Activated T-helper 1 cell treated with anti-CD3 and anti-CD28 coated beads, Interleukin-12 subunit alpha, Interleukin-12 subunit beta, Interleukin-2, Interleukin-4 antibody, amounts not matched to agents 30 ng/mL and 10 ng/mL and 1 ng/mL, durations not matched to agents 14 hours and 24 hours and 36 hours (primary cell): ENCODE data around the gene POLR2H. TPM values are rescaled to one million over a fixed set of nuclear protein-coding genes. Genes with fewer than 3 reads are reported as not detected.
A peak's percentile ranks its signal among the peaks of the same experiment; 100 is the strongest.

Experiments used
- DNase-seq: peaks from one replicate; pipeline ENCODE4 v3.0.0; 2021; ENCODE audit warnings: low spot score
- H3K27ac Mint-ChIP-seq: one replicate; pipeline ENCODE4 v1.8.0; 2021; ENCODE audit warnings: mild to moderate bottlenecking, mixed read lengths
- H3K27me3 Mint-ChIP-seq: one replicate; pipeline ENCODE4 v1.8.0; 2022; ENCODE audit warnings: mild to moderate bottlenecking, moderate library complexity, mixed read lengths; ENCODE audit not compliant: insufficient read depth
- H3K36me3 Mint-ChIP-seq: one replicate; pipeline ENCODE4 v1.8.0; 2021; ENCODE audit warnings: low read depth, mixed read lengths
- H3K4me1 Mint-ChIP-seq: one replicate; pipeline ENCODE4 v1.8.0; 2021; ENCODE audit warnings: low read depth, mixed read lengths
- H3K4me3 Mint-ChIP-seq: one replicate; pipeline ENCODE4 v1.8.0; 2021; ENCODE audit warnings: mild to moderate bottlenecking, moderate library complexity, mixed read lengths
- H3K9me3 Mint-ChIP-seq: one replicate; pipeline ENCODE4 v1.8.0; 2021; ENCODE audit warnings: mixed read lengths
- intact Hi-C: fragments of 100-400 bp; cut with micrococcal nuclease; formaldehyde crosslinking; loops from one replicate; pipeline ENCODE4 v1.15.1; 2024
- total RNA-seq: library from RNA; stranded (reverse); gene quantifications from 2 replicates; pipeline ENCODE4 v1.2.3, GENCODE V29; 2022

POLR2H gene
- total RNA-seq, 1 donor from 2014 or later, result 145 TPM

GRCh38 chr3:184405075-184406030 lies 43.8 kb downstream of the POLR2H start:
- no peaks in the 10 kb centered on the region for H3K36me3 Mint-ChIP-seq
- no peaks in the 10 kb centered on the region for H3K9me3 Mint-ChIP-seq
- H3K27me3 Mint-ChIP-seq, result peaks cover 13% of the 10 kb centered on the region
- no peak overlapping the region for H3K27ac Mint-ChIP-seq
- no peak overlapping the region for H3K4me3 Mint-ChIP-seq
- intact Hi-C loops, result no loop called here
- no peak for DNase-seq
- no peaks in the 10 kb centered on the region for H3K4me1 Mint-ChIP-seq

GRCh38 chr3:184409331-184409926 lies 47.9 kb downstream of the POLR2H start:
- DNase-seq, result no peak
- Mint-ChIP-seq H3K4me3 (no peak overlapping the region), H3K36me3 (no peaks in the 10 kb centered on the region), H3K27ac (no peak overlapping the region), H3K27me3 (peaks cover 4% of the 10 kb centered on the region), H3K9me3 (no peaks in the 10 kb centered on the region), H3K4me1 (no peaks in the 10 kb centered on the region)
- intact Hi-C loops, result no loop called here

- Mint-ChIP-seq H3K9me3 (no peaks in the 10 kb centered on the region), H3K4me3 (no peak overlapping the region), H3K4me1 (no peaks in the 10 kb centered on the region), H3K36me3 (no peaks in the 10 kb centered on the region), H3K27ac (no peak overlapping the region), H3K27me3 (peaks cover 4% of the 10 kb centered on the region)
- intact Hi-C loops, result no loop called here
- no peak for DNase-seq
Measured at GRCh38 chr3:184409946-184410500, 48.5 kb downstream of the POLR2H start.

GRCh38 chr3:184414418-184415202 lies 53.1 kb downstream of the POLR2H start:
- H3K27me3 Mint-ChIP-seq, result no peaks in the 10 kb centered on the region
- no peaks in the 10 kb centered on the region for H3K4me1 Mint-ChIP-seq
- DNase-seq, result no peak
- no peaks in the 10 kb centered on the region for H3K36me3 Mint-ChIP-seq
- no peak overlapping the region for H3K27ac Mint-ChIP-seq
- intact Hi-C loops, result loop anchor here (5.0 kb wide), 1 partner anchor 113 kb away; no protein-coding TSS in a partner anchor
- H3K4me3 Mint-ChIP-seq, result no peak overlapping the region
- H3K9me3 Mint-ChIP-seq, result no peaks in the 10 kb centered on the region

- no peak for DNase-seq
- Mint-ChIP-seq H3K9me3 (no peaks in the 10 kb centered on the region), H3K4me3 (no peak overlapping the region), H3K27ac (no peak overlapping the region), H3K36me3 (no peaks in the 10 kb centered on the region), H3K4me1 (no peaks in the 10 kb centered on the region), H3K27me3 (no peaks in the 10 kb centered on the region)
- intact Hi-C loops, result loop anchor here (5.0 kb wide), 1 partner anchor 112 kb away; no protein-coding TSS in a partner anchor
Measured at GRCh38 chr3:184415203-184415490, 53.6 kb downstream of the POLR2H start.

GRCh38 chr3:184417619-184418327 lies 56.3 kb downstream of the POLR2H start:
- Mint-ChIP-seq H3K4me3 (no peak overlapping the region), H3K27ac (no peak overlapping the region), H3K9me3 (no peaks in the 10 kb centered on the region), H3K36me3 (no peaks in the 10 kb centered on the region), H3K27me3 (peaks cover 5% of the 10 kb centered on the region), H3K4me1 (no peaks in the 10 kb centered on the region)
- intact Hi-C loops, result loop anchor here (1.0 to 5.0 kb wide), 4 partner anchors 96 to 359 kb away; no protein-coding TSS in a partner anchor
- DNase-seq, result peak; percentile 43

Other genes starting within 250 kb of the POLR2H start
- gene EIF2B5, start 226.4 kb upstream of the POLR2H start, total RNA-seq, result 75.6 and 75.9 TPM in 2 replicates
- 59.4 and 61.5 TPM in 2 replicates for gene DVL3, start 206.3 kb upstream of the POLR2H start, total RNA-seq
- gene AP2M1, start 186.9 kb upstream of the POLR2H start, total RNA-seq, result 235 and 238 TPM in 2 replicates
- 75.2 and 76.4 TPM in 2 replicates for gene ABCF3, start 175.5 kb upstream of the POLR2H start, total RNA-seq
- not detected in 2 replicates for gene VWA5B2, start 132.1 kb upstream of the POLR2H start, total RNA-seq
- 86.7 and 89.3 TPM in 2 replicates for gene ALG3, start 112.7 kb upstream of the POLR2H start, total RNA-seq
- gene EEF1AKMT4, start 112.0 kb upstream of the POLR2H start, total RNA-seq, result 13.5 and 15.2 TPM in 2 replicates
- gene CAMK2N2, start 100.2 kb upstream of the POLR2H start, total RNA-seq, result 0.15 and 0.52 TPM in 2 replicates
- gene ECE2, start 85.7 kb upstream of the POLR2H start, total RNA-seq, result not detected in 2 replicates
- gene PSMD2, start 62.5 kb upstream of the POLR2H start, total RNA-seq, result 251 and 255 TPM in 2 replicates
- gene EIF4G1, start 47.1 kb upstream of the POLR2H start, total RNA-seq, result 657 and 706 TPM in 2 replicates
- gene FAM131A, start 24.1 kb upstream of the POLR2H start, total RNA-seq, result 7.5 and 9.2 TPM in 2 replicates
- 5.2 and 6.6 TPM in 2 replicates for gene CLCN2, start 105 bp upstream of the POLR2H start, total RNA-seq
- not detected in 2 replicates for gene THPO, start 16.5 kb downstream of the POLR2H start, total RNA-seq
- gene CHRD, start 18.3 kb downstream of the POLR2H start, total RNA-seq, result not detected in 2 replicates
- gene EPHB3, start 200.1 kb downstream of the POLR2H start, total RNA-seq, result 0.31 TPM in 1 of 2 replicates, not detected in the other